ENCODE results near the gene ZNF214. TPM values are rescaled to one million over a fixed set of nuclear protein-coding genes. Genes with fewer than 3 reads are reported as not detected.
A peak's percentile ranks its signal among the peaks of the same experiment; 100 is the strongest.

The ZNF214 gene
- 1.8 and 2.3 TPM in 2 replicates for total RNA-seq (2014; rRNA removed; shearing (Covaris generic))

- peak; percentile 73 for DNase-seq (ENCODE audit: low spot score)
Measured at GRCh38 chr11:7020183-7020917, at the start of gene ZNF214, which contains the start of gene NLRP14. ZNF214 (minus strand) TSS chr11:7020346; CDS start chr11:7002835, 17,511 bp downstream. NLRP14 (plus strand) TSS chr11:7020479; CDS start chr11:7038587, 18,108 bp downstream.

- DNase-seq (ENCODE audit: low spot score): no peak
Measured at GRCh38 chr11:7062534-7062933, 42.4 kb upstream of the ZNF214 start.

- DNase-seq (ENCODE audit: low spot score): no peak
Measured at GRCh38 chr11:7060868-7061267, 40.7 kb upstream of the ZNF214 start.

GRCh38 chr11:7057641-7058040 lies 37.5 kb upstream of the ZNF214 start:
- no peak for DNase-seq (ENCODE audit: low spot score)

- no peak for DNase-seq (ENCODE audit: low spot score)
Measured at GRCh38 chr11:7056828-7057513, 36.8 kb upstream of the ZNF214 start.

- DNase-seq (ENCODE audit: low spot score): no peak
Measured at GRCh38 chr11:7050191-7050590, 30.0 kb upstream of the ZNF214 start.

- no peak for DNase-seq (ENCODE audit: low spot score)
Measured at GRCh38 chr11:7046474-7047175, 26.5 kb upstream of the ZNF214 start.

GRCh38 chr11:7034019-7034418 lies 13.9 kb upstream of the ZNF214 start:
- DNase-seq (ENCODE audit: low spot score): no peak

- no peak for DNase-seq (ENCODE audit: low spot score)
Measured at GRCh38 chr11:7032692-7033091, 12.5 kb upstream of the ZNF214 start.

GRCh38 chr11:7031471-7031871 lies 11.3 kb upstream of the ZNF214 start:
- DNase-seq (ENCODE audit: low spot score): no peak

- DNase-seq (ENCODE audit: low spot score): no peak
Measured at GRCh38 chr11:7030836-7031235, 10.7 kb upstream of the ZNF214 start.

GRCh38 chr11:7028141-7028540 lies 8.0 kb upstream of the ZNF214 start:
- DNase-seq (ENCODE audit: low spot score): no peak

GRCh38 chr11:7021318-7021717 lies 1.2 kb upstream of the ZNF214 start:
- no peak for DNase-seq (ENCODE audit: low spot score)

GRCh38 chr11:7019500-7020182 lies 505 bp downstream of the ZNF214 start:
- no peak for DNase-seq (ENCODE audit: low spot score)

GRCh38 chr11:7016011-7016410 lies 4.1 kb downstream of the ZNF214 start:
- DNase-seq (ENCODE audit: low spot score): no peak

- DNase-seq (ENCODE audit: low spot score): no peak
Measured at GRCh38 chr11:7014118-7014517, 6.0 kb downstream of the ZNF214 start.

- peak; percentile 22 for DNase-seq (ENCODE audit: low spot score)
Measured at GRCh38 chr11:7004482-7004881, 15.7 kb downstream of the ZNF214 start.

GRCh38 chr11:6995703-6996102 lies 24.4 kb downstream of the ZNF214 start:
- no peak for DNase-seq (ENCODE audit: low spot score)

GRCh38 chr11:6992457-6993417 lies 27.4 kb downstream of the ZNF214 start:
- DNase-seq (ENCODE audit: low spot score): peak; percentile 2

- DNase-seq (ENCODE audit: low spot score): no peak
Measured at GRCh38 chr11:6992026-6992425, 28.1 kb downstream of the ZNF214 start.

- no peak for DNase-seq (ENCODE audit: low spot score)
Measured at GRCh38 chr11:6991227-6991626, 28.9 kb downstream of the ZNF214 start.

Data from A172 (cell line).